HG03520 (cell line): ENCODE data around the gene SLC39A13.
A peak's percentile ranks its signal among the peaks of the same experiment; 100 is the strongest.

ENCODE experiments used
- ATAC-seq: cut with Tn5 transposase; IDR thresholded peaks from one replicate; pipeline ENCODE4 v1.9.1; 2021; ENCODE audit warnings: mild to moderate bottlenecking, moderate library complexity; ENCODE audit not compliant: unreplicated experiment

The SLC39A13 gene

DNA sequence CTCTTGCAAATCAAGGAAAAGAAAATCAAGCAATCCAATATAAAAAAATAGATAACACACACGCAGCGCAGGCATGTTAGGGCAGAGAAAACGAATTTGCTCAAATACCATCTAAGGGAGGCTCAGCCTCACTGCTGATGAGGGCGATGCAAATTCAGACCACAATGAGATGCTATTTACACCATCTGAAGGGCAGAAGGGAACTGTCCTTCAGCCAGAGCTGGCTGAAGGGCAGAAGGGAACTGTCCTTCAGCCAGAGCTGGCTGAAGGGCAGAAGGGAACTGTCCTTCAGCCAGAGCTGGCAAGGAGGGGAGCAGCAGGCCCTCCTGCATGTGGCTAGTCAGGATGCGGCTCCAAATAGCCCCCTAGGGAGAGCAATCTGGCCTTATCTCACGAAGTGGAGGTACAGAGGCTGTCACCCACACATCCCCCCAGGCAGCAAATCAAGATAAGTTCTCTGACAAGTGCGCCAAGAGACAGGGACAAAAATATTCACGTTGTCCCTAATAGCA, 7.6 kb upstream of the SLC39A13 start:
- ATAC-seq, result peak; percentile 59

DNA sequence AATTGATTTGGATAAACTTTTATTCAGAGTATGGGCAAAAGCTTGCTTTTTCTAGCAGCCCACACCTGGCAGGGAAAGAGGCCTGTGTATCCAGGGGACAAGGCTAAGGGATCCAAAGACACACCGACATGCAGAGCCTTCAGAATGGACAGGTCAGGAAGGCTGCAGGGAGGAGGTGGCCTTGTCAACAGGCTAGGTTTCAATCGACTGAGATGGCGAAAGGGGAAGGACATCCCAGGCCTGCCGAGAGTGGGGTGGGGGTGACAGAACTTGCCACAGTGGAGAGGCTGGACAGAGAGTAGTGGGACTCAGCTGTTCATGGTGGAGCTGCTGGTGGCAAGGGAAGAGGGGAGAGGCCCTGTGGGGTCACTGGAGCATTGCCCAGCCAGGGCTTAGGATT, 5.3 kb upstream of the SLC39A13 start:
- ATAC-seq, result no peak

DNA sequence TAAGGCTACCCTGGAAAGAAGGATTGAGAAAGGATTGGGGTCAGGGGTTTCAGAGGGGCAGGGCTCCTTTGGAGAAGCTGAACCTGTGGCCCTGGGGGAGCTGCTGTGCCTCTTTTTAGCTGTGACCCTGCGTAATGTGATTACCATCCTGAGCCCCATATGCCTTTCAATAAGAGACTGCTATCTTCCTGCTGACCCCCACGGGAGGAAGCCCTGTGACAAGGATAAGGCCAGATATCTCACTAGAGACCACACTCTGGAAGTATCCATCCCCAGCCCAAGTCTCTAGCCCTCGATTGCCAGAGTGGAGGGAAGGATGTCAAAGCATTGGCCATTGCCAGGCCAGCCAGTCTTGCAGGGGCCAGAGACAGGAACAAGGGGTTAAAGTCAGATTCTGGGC, 4.8 kb upstream of the SLC39A13 start:
- ATAC-seq, result no peak

DNA sequence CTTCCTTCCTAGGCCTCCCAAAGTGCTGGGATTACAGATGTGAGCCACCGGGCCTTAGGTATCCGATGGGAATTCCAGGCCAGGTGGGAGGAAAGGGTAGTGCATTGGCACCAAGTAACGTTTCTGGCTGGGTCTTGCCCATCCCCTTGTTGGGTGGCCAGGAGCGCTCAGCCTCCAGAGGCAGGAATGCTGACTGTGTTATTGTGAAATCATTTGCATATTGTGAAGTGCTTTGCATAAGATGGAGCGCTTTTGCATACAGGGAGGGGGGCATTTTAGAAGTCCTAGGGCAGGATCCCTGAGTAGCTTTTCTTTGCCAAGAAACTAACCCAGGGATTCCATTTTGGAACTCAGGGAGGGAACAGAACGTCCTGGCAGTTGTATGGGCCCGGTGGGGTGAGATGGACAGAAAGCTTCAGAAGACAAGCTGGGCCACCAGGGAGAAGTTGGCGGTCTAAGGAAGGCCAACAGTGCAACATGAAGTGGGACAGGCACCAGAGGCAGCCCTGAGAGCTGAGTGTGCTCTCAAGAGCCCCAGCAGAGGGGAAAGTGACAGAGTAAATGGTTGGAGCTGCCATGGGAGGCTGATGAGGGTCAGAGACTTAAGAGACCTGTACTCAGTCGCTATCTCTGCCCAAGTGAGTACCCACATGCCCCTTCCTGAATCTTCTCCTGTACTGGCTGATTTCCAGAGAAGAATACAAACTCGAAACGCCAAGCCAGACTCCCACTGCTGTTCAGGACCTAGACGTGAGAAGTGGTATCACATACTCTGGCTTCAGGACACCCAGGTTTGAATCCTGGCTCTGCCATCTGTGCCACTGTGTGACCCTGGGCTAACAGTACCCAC, 1.3 kb upstream of the SLC39A13 start:
- no peak for ATAC-seq

DNA sequence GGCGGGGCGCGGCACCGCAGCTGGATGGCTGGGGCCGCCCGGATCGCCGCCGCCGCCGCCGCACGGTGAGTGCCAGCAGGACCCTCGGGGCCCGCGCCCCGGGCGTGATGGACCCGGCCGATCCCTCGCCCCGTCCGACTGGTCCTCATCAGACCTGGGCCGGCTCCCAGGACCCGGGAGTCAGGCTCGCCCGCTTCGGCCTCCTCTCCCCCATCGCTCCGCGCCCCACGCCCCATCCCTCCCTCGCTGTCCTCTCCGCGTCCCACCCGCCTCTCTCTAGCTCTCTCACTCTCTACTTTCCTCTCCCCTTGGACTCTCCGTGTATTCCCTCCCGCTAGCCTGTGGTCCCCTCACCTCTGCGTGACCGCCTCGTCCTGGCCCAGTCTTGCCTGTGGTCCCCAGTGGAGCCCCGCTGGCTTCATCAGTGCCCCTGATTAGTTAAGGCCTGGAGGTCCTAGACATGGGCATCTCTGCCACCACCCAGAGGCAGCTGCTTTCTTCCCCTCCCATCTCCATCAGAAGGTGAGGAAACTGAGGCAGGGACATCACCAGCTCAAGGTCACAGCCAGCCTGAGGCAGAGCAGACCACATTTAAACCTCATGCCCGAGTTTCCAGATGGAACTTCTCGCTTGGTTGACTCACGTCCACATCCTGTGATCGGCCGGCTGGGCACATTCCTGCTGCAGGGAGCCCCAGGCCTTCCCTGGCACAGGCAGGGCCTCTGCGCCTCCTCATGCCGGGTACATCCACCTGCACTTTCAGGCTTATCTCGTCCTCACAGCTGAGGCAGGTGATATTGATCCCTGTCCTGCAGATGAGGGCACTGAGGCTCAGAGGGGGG, 429 bp downstream of the SLC39A13 start:
- peak; percentile 1 for ATAC-seq

DNA sequence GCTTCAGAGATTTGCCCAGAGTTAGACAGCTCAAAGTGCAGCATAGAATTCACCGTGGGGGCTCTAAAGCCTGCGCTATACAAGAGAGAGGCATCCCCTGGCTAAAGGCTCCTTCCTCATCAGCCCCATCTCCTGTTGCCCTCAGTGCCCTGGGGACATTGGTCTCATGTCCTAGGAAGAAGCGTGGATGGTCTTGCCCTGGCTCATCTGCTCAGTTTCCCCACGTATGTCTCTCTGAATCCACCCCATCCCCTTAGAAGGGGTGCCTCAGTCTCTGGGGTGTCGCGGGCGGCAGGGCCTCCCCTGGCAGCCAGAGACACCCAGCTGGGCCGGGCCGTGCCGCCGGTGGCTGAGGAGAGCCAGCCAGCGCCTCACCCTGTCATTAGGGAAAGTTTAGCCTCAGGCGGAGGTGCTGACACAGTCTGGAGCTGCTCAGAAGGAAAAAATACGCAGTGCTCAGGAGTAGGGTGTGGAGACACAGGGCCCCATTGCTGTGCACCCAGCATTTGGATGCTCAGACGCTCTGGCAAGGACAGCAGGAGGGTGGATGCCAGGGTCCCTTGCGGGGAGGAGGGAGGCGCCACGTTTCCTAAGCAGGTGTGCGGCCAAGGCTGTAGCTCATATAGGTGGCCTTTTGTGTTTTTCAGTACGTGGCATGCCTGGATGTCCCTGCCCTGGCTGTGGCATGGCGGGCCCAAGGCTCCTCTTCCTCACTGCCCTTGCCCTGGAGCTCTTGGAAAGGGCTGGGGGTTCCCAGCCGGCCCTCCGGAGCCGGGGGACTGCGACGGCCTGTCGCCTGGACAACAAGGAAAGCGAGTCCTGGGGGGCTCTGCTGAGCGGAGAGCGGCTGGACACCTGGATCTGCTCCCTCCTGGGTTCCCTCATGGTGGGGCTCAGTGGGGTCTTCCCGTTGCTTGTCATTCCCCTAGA, 1.3 kb downstream of the SLC39A13 start:
- ATAC-seq, result no peak

DNA sequence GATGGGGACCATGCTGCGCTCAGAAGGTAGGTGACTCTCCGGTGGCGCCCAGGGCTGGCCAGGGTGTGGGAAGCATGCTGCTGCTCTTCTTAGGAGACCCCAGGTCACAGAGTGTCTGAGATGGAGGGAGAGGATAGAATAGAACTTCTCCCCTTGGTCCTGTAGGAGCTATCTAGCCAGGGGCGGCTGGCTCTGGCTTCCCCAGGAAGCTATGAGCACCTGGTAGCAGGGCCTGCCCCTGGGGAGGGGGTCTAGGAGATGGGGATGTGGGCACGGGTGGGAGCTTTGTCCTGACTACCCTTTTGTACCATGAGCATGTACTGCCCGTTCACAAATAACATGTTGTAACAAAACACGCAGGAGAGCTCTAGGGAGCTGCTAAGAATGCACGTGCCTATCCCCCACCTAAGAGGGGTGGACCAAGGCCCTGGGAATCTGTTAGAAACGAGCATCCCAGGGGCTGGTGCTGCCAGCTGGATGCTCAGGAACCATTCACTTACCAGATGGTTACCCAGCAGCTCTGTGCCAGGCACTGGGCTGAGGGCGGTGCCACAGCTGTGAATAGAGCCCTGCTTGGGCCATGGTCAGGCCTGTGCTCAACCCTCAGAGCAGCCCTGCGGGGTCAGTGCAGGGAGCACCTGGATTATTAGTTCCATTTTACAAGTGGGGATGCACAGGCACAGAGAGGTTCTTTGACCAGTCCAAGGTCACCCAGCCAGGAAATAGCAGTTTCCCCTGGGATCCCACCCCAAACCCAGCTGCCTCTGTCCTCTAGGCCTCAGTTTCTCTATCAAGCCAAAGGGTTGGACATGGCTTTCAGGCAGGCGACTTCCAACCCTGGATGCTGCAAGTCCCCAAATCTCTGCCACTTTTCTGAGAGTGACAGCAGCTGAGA, 2.2 kb downstream of the SLC39A13 start:
- ATAC-seq, result no peak

DNA sequence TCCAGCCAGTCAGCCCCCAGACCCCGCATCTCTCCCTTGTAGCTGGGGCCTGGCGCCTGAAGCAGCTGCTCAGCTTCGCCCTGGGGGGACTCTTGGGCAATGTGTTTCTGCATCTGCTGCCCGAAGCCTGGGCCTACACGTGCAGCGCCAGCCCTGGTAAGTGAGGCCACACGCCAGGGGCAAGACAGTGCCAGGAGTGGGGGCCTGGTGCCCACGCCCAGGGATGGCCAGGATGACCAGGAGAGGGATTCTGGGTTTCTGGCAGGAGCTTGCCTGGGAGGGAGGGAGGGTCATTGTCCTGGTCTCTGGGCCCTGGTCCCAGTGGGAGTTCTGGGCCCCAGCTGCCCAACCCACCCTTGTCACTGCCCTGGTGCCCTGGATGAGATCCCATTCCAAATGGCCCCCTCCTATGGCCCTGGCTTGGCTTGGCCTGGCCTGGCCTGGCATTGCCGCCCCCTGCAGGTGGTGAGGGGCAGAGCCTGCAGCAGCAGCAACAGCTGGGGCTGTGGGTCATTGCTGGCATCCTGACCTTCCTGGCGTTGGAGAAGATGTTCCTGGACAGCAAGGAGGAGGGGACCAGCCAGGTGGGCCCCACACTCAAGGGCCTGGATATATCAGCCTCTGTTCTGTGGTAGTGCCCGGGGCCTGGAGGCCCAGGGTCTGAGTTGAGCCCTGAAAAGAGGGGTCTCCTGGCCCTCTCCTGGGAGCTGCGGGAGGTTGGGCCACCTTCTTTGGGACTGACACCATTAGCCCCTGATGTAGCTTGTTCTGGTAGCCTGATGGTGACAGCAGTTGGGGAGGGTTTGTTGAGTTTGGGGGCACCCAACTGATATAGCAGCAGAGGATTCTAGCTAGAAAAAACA, 3.7 kb downstream of the SLC39A13 start:
- no peak for ATAC-seq

DNA sequence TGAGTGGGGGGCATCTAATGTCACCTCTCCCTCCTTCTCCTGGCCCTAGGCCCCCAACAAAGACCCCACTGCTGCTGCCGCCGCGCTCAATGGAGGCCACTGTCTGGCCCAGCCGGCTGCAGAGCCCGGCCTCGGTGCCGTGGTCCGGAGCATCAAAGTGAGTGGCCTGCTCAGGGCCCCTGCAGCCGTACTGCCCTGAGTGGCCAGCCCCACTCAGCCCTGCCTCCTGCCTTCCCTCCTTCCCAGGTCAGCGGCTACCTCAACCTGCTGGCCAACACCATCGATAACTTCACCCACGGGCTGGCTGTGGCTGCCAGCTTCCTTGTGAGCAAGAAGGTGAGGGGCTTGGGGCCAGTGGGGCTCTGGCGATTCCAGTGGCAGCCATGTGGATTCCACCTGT, 5.0 kb downstream of the SLC39A13 start:
- no peak for ATAC-seq

DNA sequence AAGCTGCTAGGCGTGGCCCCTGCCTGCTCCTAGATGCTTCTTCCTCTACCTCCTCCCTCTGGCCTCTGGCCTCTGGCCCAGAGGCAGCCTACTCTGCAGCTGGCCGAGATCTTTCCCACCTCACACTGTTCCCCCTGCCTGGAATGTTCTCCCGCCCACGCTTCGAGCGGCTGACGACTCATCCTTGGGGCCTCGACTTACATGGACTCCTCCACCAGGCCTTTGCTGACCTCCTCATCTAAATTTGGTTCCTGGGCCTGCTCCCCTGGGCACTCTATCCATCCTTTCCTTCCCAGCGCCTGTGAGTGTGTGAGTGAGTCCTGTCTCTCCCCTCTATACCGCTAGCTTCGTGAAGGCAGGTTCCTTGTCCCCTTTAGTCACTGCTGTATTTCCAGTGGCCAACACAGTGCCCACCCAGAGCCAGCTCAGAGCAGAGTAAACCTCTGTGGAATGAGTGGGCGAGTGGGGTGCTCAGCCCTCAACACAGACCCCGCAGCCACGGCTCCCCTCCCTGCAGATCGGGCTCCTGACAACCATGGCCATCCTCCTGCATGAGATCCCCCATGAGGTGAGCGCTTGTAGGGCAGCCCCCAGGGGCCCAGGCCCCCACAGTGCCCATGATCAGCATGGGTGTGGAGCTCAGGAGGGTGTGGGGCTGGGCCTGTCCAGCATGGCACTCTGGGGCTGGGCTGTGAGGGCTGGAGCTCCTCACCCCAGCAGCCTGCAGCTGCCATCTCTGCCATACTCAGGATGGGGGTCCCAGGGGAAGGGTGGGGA, 5.7 kb downstream of the SLC39A13 start:
- ATAC-seq, result no peak

DNA sequence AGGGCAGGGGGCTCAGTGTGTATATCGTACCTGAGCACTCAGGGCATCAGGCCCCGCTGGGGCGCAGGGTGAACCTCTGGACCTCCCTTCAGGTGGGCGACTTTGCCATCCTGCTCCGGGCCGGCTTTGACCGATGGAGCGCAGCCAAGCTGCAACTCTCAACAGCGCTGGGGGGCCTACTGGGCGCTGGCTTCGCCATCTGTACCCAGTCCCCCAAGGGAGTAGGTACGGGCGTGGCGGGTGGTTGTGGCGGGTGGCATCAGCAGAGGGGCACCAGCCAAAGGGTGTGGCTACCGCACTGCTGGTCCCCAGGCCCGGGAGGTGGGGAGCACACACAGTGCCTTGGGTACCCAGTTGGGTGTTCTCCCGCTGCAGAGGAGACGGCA, 6.3 kb downstream of the SLC39A13 start:
- ATAC-seq, result no peak

DNA sequence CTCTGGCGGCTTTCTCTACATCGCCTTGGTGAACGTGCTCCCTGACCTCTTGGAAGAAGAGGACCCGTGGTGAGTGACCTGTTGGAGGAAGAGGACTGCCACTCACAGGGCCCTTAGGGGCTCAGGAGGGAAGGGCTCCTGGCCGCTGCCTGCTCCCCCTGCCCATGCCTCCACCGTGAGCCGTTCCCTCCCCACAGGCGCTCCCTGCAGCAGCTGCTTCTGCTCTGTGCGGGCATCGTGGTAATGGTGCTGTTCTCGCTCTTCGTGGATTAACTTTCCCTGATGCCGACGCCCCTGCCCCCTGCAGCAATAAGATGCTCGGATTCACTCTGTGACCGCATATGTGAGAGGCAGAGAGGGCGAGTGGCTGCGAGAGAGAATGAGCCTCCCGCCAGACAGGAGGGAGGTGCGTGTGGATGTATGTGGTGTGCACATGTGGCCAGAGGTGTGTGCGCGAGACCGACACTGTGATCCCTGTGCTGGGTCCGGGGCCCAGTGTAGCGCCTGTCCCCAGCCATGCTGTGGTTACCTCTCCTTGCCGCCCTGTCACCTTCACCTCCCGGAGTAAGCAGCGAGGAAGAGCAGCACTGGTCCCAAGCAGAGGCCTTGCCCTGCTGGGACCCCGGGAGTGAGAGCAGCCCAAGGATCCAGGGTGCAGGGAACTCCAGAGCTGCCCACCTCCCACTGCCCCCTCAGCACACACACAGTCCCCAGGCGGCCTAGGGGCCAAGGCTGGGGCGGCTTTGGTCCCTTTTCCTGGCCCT, 6.9 kb downstream of the SLC39A13 start:
- no peak for ATAC-seq

DNA sequence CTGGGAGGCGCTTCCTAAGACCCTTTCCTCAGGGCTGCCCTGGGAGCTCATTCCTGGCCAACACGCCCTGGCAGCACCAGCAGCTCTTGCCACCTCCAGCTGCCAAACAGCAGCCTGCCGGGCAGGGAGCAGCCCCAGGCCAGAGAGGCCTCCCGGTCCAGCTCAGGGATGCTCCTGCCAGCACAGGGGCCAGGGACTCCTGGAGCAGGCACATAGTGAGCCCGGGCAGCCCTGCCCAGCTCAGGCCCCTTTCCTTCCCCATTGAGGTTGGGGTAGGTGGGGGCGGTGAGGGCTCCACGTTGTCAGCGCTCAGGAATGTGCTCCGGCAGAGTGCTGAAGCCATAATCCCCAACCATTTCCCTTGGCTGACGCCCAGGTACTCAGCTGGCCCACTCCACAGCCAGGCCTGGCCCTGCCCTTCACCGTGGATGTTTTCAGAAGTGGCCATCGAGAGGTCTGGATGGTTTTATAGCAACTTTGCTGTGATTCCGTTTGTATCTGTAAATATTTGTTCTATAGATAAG, 7.6 kb downstream of the SLC39A13 start:
- no peak for ATAC-seq

DNA sequence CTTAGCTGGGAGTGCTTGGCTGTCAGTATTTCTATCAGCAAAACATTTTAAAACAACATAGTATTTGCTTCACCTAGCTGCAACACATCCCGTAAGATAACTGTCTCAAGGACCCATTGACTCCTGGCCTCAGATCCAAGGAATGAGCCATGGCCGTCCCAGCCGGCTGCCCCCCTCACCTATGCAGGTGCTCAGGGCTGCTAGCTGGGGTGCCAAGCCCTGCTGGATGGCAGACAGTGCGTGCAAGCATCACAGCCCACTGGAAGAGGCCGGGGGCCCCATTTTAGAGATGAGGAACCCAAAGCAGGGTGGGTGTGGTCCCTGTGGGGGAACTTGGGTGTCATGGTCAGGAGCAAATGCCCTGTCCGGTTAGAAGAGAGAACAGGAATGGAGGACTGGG, 9.3 kb downstream of the SLC39A13 start:
- no peak for ATAC-seq

DNA sequence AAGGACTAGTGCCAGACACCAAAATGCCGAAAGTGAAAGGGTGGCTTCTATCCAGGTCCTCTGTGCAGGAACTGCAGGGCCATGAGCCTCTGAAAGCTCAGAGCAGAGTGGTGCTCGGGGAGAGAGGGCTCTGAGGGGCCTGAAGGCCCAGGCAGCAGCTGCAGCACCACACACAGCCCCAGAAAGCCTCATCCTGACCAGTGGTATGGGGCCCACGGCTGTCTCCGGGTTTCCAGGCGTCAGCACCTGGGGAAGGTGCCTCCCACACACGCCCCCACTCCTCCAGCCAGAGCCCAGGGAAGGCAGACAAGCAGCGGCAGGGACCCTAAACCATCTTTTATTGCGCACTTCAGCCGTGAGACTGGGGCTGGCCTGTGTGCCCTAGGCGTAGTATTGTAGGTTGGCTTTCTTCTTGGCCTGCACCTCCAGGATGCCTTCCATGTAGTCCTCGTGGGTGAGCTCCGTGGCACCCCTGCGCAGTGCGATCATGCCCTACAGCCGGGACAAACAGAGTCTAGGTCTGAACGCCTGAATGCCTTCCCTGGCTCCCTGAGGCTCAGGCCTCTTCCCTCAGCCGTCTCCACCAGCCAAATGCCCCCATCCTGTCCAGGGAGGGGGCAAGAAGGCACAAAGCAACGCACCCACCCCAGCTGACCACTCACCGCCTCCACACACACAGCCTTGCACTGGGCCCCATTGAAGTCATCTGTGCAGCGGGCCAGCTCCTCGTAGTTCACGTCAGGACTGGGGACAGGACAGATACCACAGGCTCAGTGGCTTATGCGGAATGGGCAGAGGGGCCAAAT, 10.3 kb downstream of the SLC39A13 start:
- no peak for ATAC-seq

DNA sequence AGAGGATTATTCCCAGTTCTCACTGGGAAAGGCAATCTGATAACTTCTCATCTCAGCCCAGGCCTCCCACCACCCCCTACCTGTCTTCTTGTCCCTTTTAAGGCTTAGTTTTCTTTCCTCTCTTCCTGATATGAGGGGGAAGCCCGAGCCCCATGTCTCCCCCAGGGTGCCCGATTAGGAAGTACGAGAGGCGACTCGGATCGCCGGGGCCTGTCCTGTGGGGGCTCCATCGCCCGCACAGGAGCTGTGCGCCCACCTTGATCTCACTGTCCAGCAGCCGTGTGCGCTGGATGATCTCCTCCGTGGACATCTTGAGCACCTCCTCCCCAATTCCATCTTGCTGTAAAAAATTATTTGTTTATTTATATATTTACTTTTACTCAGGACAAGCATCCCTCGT, 17.2 kb downstream of the SLC39A13 start:
- no peak for ATAC-seq
